Mucosa of rectum (tissue), 2 donors: ENCODE results near the gene HACD1.
A peak's percentile ranks its signal among the peaks of the same experiment; 100 is the strongest.
"Not testable (repeated sequence)": the region's sequence is repeated elsewhere in the genome, so short reads cannot be mapped to it uniquely, and the experiment has no call there.

ENCODE experiments used
- H3K27ac ChIP-seq, 2 donors: one replicate each; pipeline ENCODE4 v1.7.0; 2013; ENCODE audit warnings: inconsistent platforms in 2 of 2, low read depth in 2 of 2, low read length in 2 of 2
- H3K27me3 ChIP-seq, 2 donors: one replicate each; pipeline ENCODE4 v1.7.0; 2013; ENCODE audit warnings: low read length in 2 of 2; ENCODE audit not compliant: control insufficient read depth in 2 of 2, insufficient read depth in 2 of 2
- H3K36me3 ChIP-seq, 2 donors: one replicate each; pipeline ENCODE4 v1.7.0; 2013; ENCODE audit warnings: low read length in 2 of 2; ENCODE audit not compliant: control insufficient read depth in 2 of 2, insufficient read depth in 2 of 2
- H3K4me1 ChIP-seq, 2 donors: one replicate each; pipeline ENCODE4 v1.7.0; 2013; ENCODE audit warnings: low read length in 2 of 2, mild to moderate bottlenecking in 1 of 2; ENCODE audit not compliant: control insufficient read depth in 2 of 2, insufficient read depth in 2 of 2
- H3K4me3 ChIP-seq, 2 donors: one replicate each; pipeline ENCODE4 v1.7.0; 2013; ENCODE audit warnings: low read length in 2 of 2
- H3K9ac ChIP-seq, 2 donors: one replicate each; pipeline ENCODE4 v1.7.0; 2013; ENCODE audit warnings: low read length in 2 of 2, low read depth in 1 of 2, mild to moderate bottlenecking in 1 of 2
- H3K9me3 ChIP-seq, 2 donors: one replicate each; pipeline ENCODE4 v1.7.0; 2013; ENCODE audit warnings: low read length in 2 of 2; ENCODE audit not compliant: control insufficient read depth in 2 of 2
- donor health status: healthy.
- donor health status: Normal muscosa, but diverticular disease.

HACD1 gene

GRCh38 chr10:17643755-17644484 is 26.7 kb upstream of the HACD1 start, which contains the start of gene STAM:
Gene STAM (plus strand): TSS chr10:17644151. CDS start chr10:17644340, 189 bp downstream.
- peak within 1 kb of the TSS; percentile 94 to 95 for H3K27ac ChIP-seq
- peak within 1 kb of the TSS; percentile 91 to 99 for H3K4me3 ChIP-seq
- H3K36me3 ChIP-seq, result no peaks in the 10 kb centered on the region
- H3K9ac ChIP-seq, result peak within 1 kb of the TSS; percentile 76 to 98
- H3K27me3 ChIP-seq, result no peaks in the 10 kb centered on the region
- H3K4me1 ChIP-seq, result peaks cover 17 to 20% of the 10 kb centered on the region in 2 donors
- no peaks in the 10 kb centered on the region for H3K9me3 ChIP-seq

DNA sequence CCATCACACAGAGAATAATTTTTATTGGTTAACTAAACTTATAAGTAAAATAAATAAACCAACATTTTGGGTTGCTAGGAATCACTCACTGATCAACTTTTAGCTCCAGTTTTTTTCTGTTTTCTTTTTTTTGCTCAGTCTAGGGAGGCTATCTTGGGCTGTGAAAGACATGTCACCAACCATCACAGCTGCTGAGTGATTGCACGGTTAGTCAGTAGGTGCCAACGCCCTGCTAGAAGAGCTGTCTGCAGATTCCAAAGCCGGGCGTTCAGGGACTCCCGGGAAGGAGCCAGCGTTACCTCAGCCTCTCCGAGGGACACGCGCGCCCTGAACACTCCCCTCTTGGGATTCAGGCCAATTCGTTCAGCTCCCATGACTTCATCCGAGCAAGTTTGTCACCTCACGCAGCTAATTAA is 26.2 kb upstream of the HACD1 start:
- H3K4me1 ChIP-seq, result peaks cover 17 to 20% of the 10 kb centered on the region in 2 donors

GRCh38 chr10:17640331-17640816 is 23.2 kb upstream of the HACD1 start:
- no peaks in the 10 kb centered on the region for H3K27me3 ChIP-seq
- H3K36me3 ChIP-seq, result no peaks in the 10 kb centered on the region
- H3K9ac ChIP-seq, result no peak overlapping the region
- H3K4me1 ChIP-seq, result peaks cover 8 to 10% of the 10 kb centered on the region in 2 donors
- no peak overlapping the region for H3K4me3 ChIP-seq
- no peaks in the 10 kb centered on the region for H3K9me3 ChIP-seq
- no peak overlapping the region for H3K27ac ChIP-seq

More for the DNA sequence above, 26.2 kb upstream of the HACD1 start:
- H3K4me3 ChIP-seq, result peak overlapping the region; percentile 91 to 99
- peak overlapping the region; percentile 94 to 95 for H3K27ac ChIP-seq
- H3K9ac ChIP-seq, result peak overlapping the region; percentile 76 to 98
- no peaks in the 10 kb centered on the region for H3K27me3 ChIP-seq
- H3K9me3 ChIP-seq, result no peaks in the 10 kb centered on the region
- no peaks in the 10 kb centered on the region for H3K36me3 ChIP-seq

GRCh38 chr10:17637869-17638268 is 20.7 kb upstream of the HACD1 start:
- H3K27me3 ChIP-seq, result no peaks in the 10 kb centered on the region
- no peak overlapping the region for H3K27ac ChIP-seq
- H3K9ac ChIP-seq, result no peak overlapping the region
- peaks cover under 1 to 3% of the 10 kb centered on the region in 2 donors for H3K4me1 ChIP-seq
- no peak overlapping the region for H3K4me3 ChIP-seq
- no peaks in the 10 kb centered on the region for H3K36me3 ChIP-seq
- H3K9me3 ChIP-seq, result no peaks in the 10 kb centered on the region

DNA sequence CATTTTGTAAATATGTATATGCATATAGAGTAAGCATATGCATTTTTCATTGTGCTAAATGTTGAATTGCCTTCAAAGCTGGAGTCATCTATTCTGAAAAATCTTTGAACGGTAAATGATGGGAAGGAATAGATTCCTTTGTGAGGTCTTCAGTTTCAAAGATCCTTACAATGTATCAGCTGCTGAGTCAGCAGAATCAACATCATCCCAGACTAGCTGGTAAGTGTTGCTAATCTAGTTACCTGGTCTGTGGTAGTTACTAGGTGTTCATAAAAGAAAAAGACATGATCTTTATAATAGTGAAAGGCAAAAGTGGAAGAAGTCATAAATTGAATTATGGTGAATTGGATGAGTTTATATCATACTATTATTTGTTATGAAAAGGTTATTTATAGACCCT is 16.2 kb upstream of the HACD1 start:
- Histone ChIP-seq H3K9ac (no peak overlapping the region), H3K4me1 (no peaks in the 10 kb centered on the region), H3K27me3 (no peaks in the 10 kb centered on the region), H3K27ac (no peak overlapping the region), H3K36me3 (no peaks in the 10 kb centered on the region), H3K4me3 (no peak overlapping the region), H3K9me3 (no peaks in the 10 kb centered on the region)

- not testable (repeated sequence) for H3K27me3 ChIP-seq, H3K4me1 ChIP-seq, H3K27ac ChIP-seq, H3K4me3 ChIP-seq, H3K9ac ChIP-seq, H3K36me3 ChIP-seq, H3K9me3 ChIP-seq
Observed at GRCh38 chr10:17632590-17632989, 15.4 kb upstream of the HACD1 start.

DNA sequence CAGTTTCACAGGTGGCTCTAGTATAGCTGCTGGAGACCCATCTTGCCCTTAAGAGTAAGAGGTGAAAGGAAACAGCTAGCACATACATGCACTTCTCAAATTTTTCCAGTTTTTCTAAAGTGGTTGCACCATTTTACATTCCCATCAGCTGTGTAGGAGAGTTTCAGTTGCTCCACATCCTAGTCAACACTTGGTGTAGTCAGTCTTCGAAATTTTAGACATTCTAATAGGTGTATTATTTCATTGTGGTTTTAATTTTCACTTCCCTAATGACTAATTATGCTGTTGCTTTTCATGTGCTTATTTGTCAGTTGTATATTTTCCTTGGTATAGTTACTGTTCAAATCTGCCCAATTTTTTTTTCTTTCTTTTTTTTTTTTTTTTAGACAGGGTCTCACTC is 9.5 kb upstream of the HACD1 start:
- Histone ChIP-seq H3K9me3 (no peaks in the 10 kb centered on the region), H3K4me3 (no peak overlapping the region), H3K36me3 (no peaks in the 10 kb centered on the region), H3K27ac (no peak overlapping the region), H3K4me1 (no peaks in the 10 kb centered on the region), H3K9ac (no peak overlapping the region), H3K27me3 (no peaks in the 10 kb centered on the region)

DNA sequence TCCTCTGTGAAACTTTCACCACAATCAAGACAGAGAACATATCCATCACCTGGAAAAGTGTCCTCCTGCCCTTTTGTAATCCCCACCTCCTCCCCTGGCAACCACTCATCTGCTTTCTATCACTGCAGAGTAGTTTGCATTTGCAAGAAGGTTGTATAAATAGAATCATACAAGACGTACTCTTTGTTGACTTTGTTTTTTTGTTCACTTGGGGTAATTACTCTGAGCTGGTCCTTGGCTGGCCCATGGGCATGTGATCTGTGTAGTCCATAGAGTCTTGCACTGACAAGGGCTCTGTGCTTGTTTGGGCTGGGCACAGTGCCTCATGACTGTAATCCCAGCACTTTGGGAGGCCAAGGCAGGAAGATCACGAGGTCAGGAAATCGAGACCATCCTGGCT is 7.8 kb upstream of the HACD1 start:
- no peaks in the 10 kb centered on the region for H3K36me3 ChIP-seq
- H3K4me1 ChIP-seq, result no peaks in the 10 kb centered on the region
- H3K27me3 ChIP-seq, result no peaks in the 10 kb centered on the region
- no peak overlapping the region for H3K4me3 ChIP-seq
- H3K27ac ChIP-seq, result no peak overlapping the region
- H3K9ac ChIP-seq, result no peak overlapping the region
- H3K9me3 ChIP-seq, result no peaks in the 10 kb centered on the region

DNA sequence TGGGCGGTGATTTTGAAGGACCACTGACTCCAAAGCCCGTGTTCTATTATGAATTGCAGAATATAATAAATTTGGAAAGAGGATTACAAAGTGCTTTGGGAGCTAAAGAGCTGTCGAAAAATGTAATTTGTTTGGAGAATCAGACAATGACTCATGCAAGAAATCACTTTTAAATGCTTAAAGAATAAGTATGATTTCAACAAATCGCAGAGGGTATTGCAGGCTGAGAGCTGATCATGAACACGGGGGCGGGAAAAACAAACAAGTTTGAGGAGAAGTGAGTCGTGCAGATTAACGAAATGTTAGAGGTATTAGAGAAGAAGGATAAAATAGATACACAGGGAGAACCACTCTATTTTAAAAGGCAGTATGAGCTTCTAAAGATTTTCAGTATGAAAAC is 4.9 kb upstream of the HACD1 start:
- Histone ChIP-seq H3K4me1 (peaks cover 4% of the 10 kb centered on the region in 2 donors), H3K4me3 (no peak overlapping the region), H3K36me3 (no peaks in the 10 kb centered on the region), H3K27me3 (peaks cover 3 to 4% of the 10 kb centered on the region in 2 donors), H3K9me3 (no peaks in the 10 kb centered on the region), H3K27ac (no peak overlapping the region), H3K9ac (no peak overlapping the region)

DNA sequence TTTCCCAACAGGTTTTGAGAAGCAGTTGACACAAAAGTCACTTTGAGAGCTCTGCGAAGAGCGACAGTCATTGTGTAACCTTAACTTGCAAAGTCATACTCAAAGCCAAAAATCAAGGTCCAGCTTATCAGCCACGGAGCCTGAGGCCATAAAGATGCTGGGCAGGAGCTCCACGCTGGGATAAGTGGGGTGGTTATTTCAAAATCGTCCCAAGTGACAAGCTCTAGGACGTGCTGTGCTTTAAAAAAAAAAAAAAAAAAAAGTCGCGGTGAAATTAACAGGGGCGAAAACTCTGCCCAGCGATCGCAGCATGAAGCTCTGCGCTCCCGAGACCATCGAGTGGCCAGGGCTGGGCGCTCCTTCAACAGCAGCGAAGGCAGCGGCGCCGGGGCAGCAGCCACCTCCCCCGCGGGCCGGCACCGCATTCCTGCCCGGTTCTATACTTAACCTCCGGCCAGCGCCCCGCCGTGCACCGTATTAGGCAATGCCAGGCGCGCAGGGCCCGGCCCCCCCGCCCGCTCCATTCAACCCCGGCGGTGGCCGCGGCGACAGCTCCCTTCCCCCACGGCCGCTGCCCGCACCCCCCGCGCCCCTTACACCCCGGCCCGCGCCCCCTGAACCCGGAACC is 657 bp downstream of the HACD1 start:
- Histone ChIP-seq H3K9ac (peak overlapping the region; percentile 26 to 66), H3K36me3 (no peaks in the 10 kb centered on the region), H3K27ac (peak overlapping the region; percentile 22 to 65), H3K4me3 (peak overlapping the region; percentile 60 to 64), H3K4me1 (peaks cover 4% of the 10 kb centered on the region in 2 donors), H3K9me3 (no peaks in the 10 kb centered on the region), H3K27me3 (peaks cover 3 to 4% of the 10 kb centered on the region in 2 donors)
